AG09309 (cell line): ENCODE data around the gene FGFRL1.
"Not testable (repeated sequence)": the region's sequence is repeated elsewhere in the genome, so short reads cannot be mapped to it uniquely, and the experiment has no call there.

Experiments used
- DNase-seq: peaks from one replicate; pipeline ENCODE4 v3.0.0-alpha.2; 2010; ENCODE audit warnings: low read depth
- H3K4me3 ChIP-seq: 2 replicates; pipeline ENCODE4 v1.5.1; 2011; ENCODE audit warnings: mild to moderate bottlenecking, low read depth, low read length, moderate library complexity; ENCODE audit not compliant: control insufficient read depth
- CTCF ChIP-seq: IDR thresholded peaks from 2 replicates; pipeline ENCODE4 v1.5.1; 2011; ENCODE audit warnings: mild to moderate bottlenecking, low read depth, low read length, inconsistent platforms; ENCODE audit not compliant: insufficient read depth, control insufficient read depth; ENCODE audit errors: missing control alignments

FGFRL1 gene

GRCh38 chr4:1052231-1052671 lies 40.8 kb downstream of the FGFRL1 start:
- H3K4me3 ChIP-seq, result no peak overlapping the region
- TF ChIP-seq CTCF, result no peak
- DNase-seq, result no peak

- DNase-seq, result peak; percentile 71
- no peak overlapping the region for H3K4me3 ChIP-seq
- no peak for TF ChIP-seq CTCF
Measured at GRCh38 chr4:1053080-1053661, 41.7 kb downstream of the FGFRL1 start.

GRCh38 chr4:1053891-1054290 lies 42.5 kb downstream of the FGFRL1 start:
- not testable (repeated sequence) for DNase-seq, H3K4me3 ChIP-seq

GRCh38 chr4:1054696-1055242 lies 43.3 kb downstream of the FGFRL1 start:
- not testable (repeated sequence) for H3K4me3 ChIP-seq, DNase-seq

GRCh38 chr4:1055243-1055701 lies 43.8 kb downstream of the FGFRL1 start:
- not testable (repeated sequence) for H3K4me3 ChIP-seq, DNase-seq

- H3K4me3 ChIP-seq, result no peak overlapping the region
- TF ChIP-seq CTCF, result no peak
- DNase-seq, result no peak
Measured at GRCh38 chr4:1055721-1056590, 44.5 kb downstream of the FGFRL1 start.

GRCh38 chr4:1056671-1057402 lies 45.4 kb downstream of the FGFRL1 start:
- TF ChIP-seq CTCF, result no peak
- no peak overlapping the region for H3K4me3 ChIP-seq
- no peak for DNase-seq

GRCh38 chr4:1057403-1057745 lies 45.9 kb downstream of the FGFRL1 start:
- H3K4me3 ChIP-seq, result no peak overlapping the region
- no peak for DNase-seq
- TF ChIP-seq CTCF, result no peak
